Sigmoid colon (tissue), 7 donors: ENCODE measurements around the gene PIGT. TPM values are rescaled to one million over a fixed set of nuclear protein-coding genes. Genes with fewer than 3 reads are reported as not detected.

Experiments used
- DNase-seq: peaks from one replicate; pipeline ENCODE4 v3.0.0-alpha.2; 2019
- H3K27ac ChIP-seq, 4 donors: fragments of 200-600 bp; sonication (generic); one replicate each; pipeline ENCODE4 v1.5.1; 2016 to 2019; ENCODE audit warnings: mild to moderate bottlenecking in 1 of 4
- H3K27me3 ChIP-seq, 3 donors: fragments of 200-600 bp; sonication (generic); one replicate each; pipeline ENCODE4 v1.5.1; 2019; ENCODE audit warnings: mild to moderate bottlenecking in 1 of 3
- H3K36me3 ChIP-seq, 4 donors: fragments of 200-600 bp; sonication (generic); one replicate each; pipeline ENCODE4 v1.5.1; 2016 to 2019
- H3K4me1 ChIP-seq, 4 donors: fragments of 200-600 bp; sonication (generic); one replicate each; pipeline ENCODE4 v1.5.1; 2017 to 2019
- H3K4me3 ChIP-seq, 4 donors: fragments of 200-600 bp; sonication (generic); one replicate each; pipeline ENCODE4 v1.5.1; 2017 to 2019; ENCODE audit warnings: mild to moderate bottlenecking in 2 of 4, moderate library complexity in 1 of 4
- H3K9me3 ChIP-seq, 4 donors: fragments of 200-600 bp in 3 of 4; sonication (generic) in 3 of 4; one replicate each; pipeline versions ENCODE4 v1.5.1 to v1.6.1; 2013 to 2019
- CTCF ChIP-seq, 4 experiments: fragments of 450-650 bp in 3 of 4; fragments of 200-600 bp in 1 of 4; IDR thresholded peaks; one replicate each; pipeline ENCODE4 v1.5.1; 2016 to 2019; ENCODE audit warnings: antibody characterized with exemption in 4 of 4, mild to moderate bottlenecking in 3 of 4, moderate library complexity in 2 of 4
- EP300 ChIP-seq, 4 donors: sonication (generic); formaldehyde crosslinking; IDR thresholded peaks; one replicate each; pipeline ENCODE4 v1.6.1; 2017; ENCODE audit warnings: antibody characterized with exemption in 4 of 4
- POLR2A ChIP-seq, 2 donors: fragments of 450-650 bp; IDR thresholded peaks; one replicate each; pipeline ENCODE4 v1.6.1; 2016; ENCODE audit warnings: antibody characterized with exemption in 2 of 2, mild to moderate bottlenecking in 2 of 2, moderate library complexity in 2 of 2
- POLR2AphosphoS5 ChIP-seq, 4 donors: sonication (generic); formaldehyde crosslinking; IDR thresholded peaks; one replicate each; pipeline ENCODE4 v1.6.1; 2017; ENCODE audit warnings: antibody characterized with exemption in 4 of 4
- WGBS, 2 donors: extraction: QIAGEN DNeasy Blood & Tissue Kit; methylation state at CpG; one replicate each; pipeline ENCODE4 v1.1.7; 2013; 5-methylcytosine and 5-hydroxymethylcytosine counted together
- intact Hi-C: fragments of 100-400 bp; cut with DNase I; formaldehyde crosslinking; loops from one replicate; pipeline ENCODE4 v1.15.1; 2023
- polyA plus RNA-seq, 3 donors: library from polyadenylated mRNA; stranded (reverse); fragments of 200-250 nt; gene quantifications; one replicate each; pipeline ENCODE4 v1.2.3, GENCODE V29; 2013
- total RNA-seq, 4 donors: library from RNA; depleted of rRNA; stranded (reverse); fragments of >200 nt; gene quantifications; one replicate each; pipeline ENCODE4 v1.1.0, GENCODE V29; 2016
- donor health status: healthy with polysubstance abuse.
- donor health status: Bipolar disorder and iron deficiency.
- donor health status: healthy.

Gene PIGT
- total and polyA plus RNA-seq, 7 donors, result 33.0 to 98.7 (median 51.6) TPM

GRCh38 chr20:45407067-45407745 lies 8.7 kb upstream of the PIGT start:
- DNase-seq, result peak; percentile 89
- Histone ChIP-seq H3K4me1 (peaks cover 0 to 42% (median 25%) of the 10 kb centered on the region in 4 donors), H3K9me3 (no peaks in the 10 kb centered on the region), H3K36me3 (peaks cover 0 to 40% (median 21%) of the 10 kb centered on the region in 4 donors), H3K27ac (peak overlapping the region; percentile 94 to 99 (median 97)), H3K4me3 (peak overlapping the region; percentile 84 to 97 (median 92)), H3K27me3 (no peaks in the 10 kb centered on the region)
- intact Hi-C loops, result loop anchor here (2.0 to 10.0 kb wide), 4 partner anchors 34 to 442 kb away; partner anchors contain the start of genes STK4, SYS1 and TOMM34
- TF ChIP-seq POLR2A (IDR thresholded peaks at IDR 0.05) (peak; percentile 67 to 85), EP300 (IDR thresholded peaks at IDR 0.05) (no peak), POLR2AphosphoS5 (IDR thresholded peaks at IDR 0.05) (peak; percentile 75 to 94 (median 88)), CTCF (IDR thresholded peaks at IDR 0.05) (no peak)
- 5 to 24% methylated on average over 30 of the region's 30 CpGs for WGBS, 2 donors

- 40 to 81% methylated on average over 21 of the region's 21 CpGs for WGBS, 2 donors
These were observed 7.9 kb upstream of the PIGT start, which contains the start of gene DBNDD2 for GRCh38 chr20:45407783-45408645. Gene DBNDD2, plus strand, starts transcription at chr20:45408289. Its CDS starts 179 bp downstream, at chr20:45408468.

GRCh38 chr20:45408646-45409213 lies 7.2 kb upstream of the PIGT start:
- 56 to 67% methylated on average over 7 of the region's 7 CpGs for WGBS, 2 donors
- Histone ChIP-seq H3K27ac (peak overlapping the region; percentile 94 to 99 (median 97)), H3K4me3 (peak overlapping the region in 3 of 4 donors; percentile 84 to 93 (median 92)), H3K9me3 (no peaks in the 10 kb centered on the region), H3K4me1 (peaks cover 0 to 42% (median 25%) of the 10 kb centered on the region in 4 donors), H3K36me3 (peaks cover 0 to 42% (median 21%) of the 10 kb centered on the region in 4 donors), H3K27me3 (no peaks in the 10 kb centered on the region)
- no peak for DNase-seq
- intact Hi-C loops, result loop anchor here (10.0 kb wide), 1 partner anchor 444 kb away; the partner anchor contains the start of genes STK4 and TOMM34
- TF ChIP-seq EP300 (IDR thresholded peaks at IDR 0.05) (no peak), POLR2A (IDR thresholded peaks at IDR 0.05) (no peak), POLR2AphosphoS5 (IDR thresholded peaks at IDR 0.05) (no peak), CTCF (IDR thresholded peaks at IDR 0.05) (no peak)

More at GRCh38 chr20:45407783-45408645, 7.9 kb upstream of the PIGT start, which contains the start of gene DBNDD2:
- Histone ChIP-seq H3K4me3 (peak within 1 kb of the TSS; percentile 84 to 97 (median 92)), H3K9me3 (no peaks in the 10 kb centered on the region), H3K4me1 (peaks cover 0 to 42% (median 25%) of the 10 kb centered on the region in 4 donors), H3K36me3 (peaks cover 0 to 42% (median 21%) of the 10 kb centered on the region in 4 donors), H3K27me3 (no peaks in the 10 kb centered on the region), H3K27ac (peak within 1 kb of the TSS; percentile 94 to 99 (median 97))
- intact Hi-C loops, result loop anchor here (2.0 to 10.0 kb wide), 4 partner anchors 35 to 443 kb away; partner anchors contain the start of genes STK4, SYS1 and TOMM34
- DNase-seq, result no peak
- TF ChIP-seq CTCF (IDR thresholded peaks at IDR 0.05), result no peak
- TF ChIP-seq EP300 (IDR thresholded peaks at IDR 0.05), result no peak
- no peak for TF ChIP-seq POLR2A (IDR thresholded peaks at IDR 0.05)
- TF ChIP-seq POLR2AphosphoS5 (IDR thresholded peaks at IDR 0.05), result peak in 2 of 4 donors; percentile 27 to 59

- H3K4me1 ChIP-seq, result peaks cover 0 to 42% (median 25%) of the 10 kb centered on the region in 4 donors
These were observed 6.2 kb upstream of the PIGT start for GRCh38 chr20:45409521-45410272.

More at GRCh38 chr20:45409521-45410272, 6.2 kb upstream of the PIGT start:
- intact Hi-C loops, result loop anchor here (10.0 kb wide), 1 partner anchor 445 kb away; the partner anchor contains the start of genes STK4 and TOMM34
- TF ChIP-seq EP300 (IDR thresholded peaks at IDR 0.05), result no peak
- no peak for TF ChIP-seq CTCF (IDR thresholded peaks at IDR 0.05)
- TF ChIP-seq POLR2A (IDR thresholded peaks at IDR 0.05), result no peak
- TF ChIP-seq POLR2AphosphoS5 (IDR thresholded peaks at IDR 0.05), result no peak
- Histone ChIP-seq H3K9me3 (no peaks in the 10 kb centered on the region), H3K36me3 (peaks cover 0 to 42% (median 21%) of the 10 kb centered on the region in 4 donors), H3K27ac (peak overlapping the region in 3 of 4 donors; percentile 20 to 97 (median 97)), H3K4me3 (no peak overlapping the region), H3K27me3 (no peaks in the 10 kb centered on the region)
- DNase-seq, result no peak
- 82 to 95% methylated on average over 7 of the region's 7 CpGs for WGBS, 2 donors
